Measurements from ENCODE around the gene OMP. TPM values are rescaled to one million over a fixed set of nuclear protein-coding genes. Genes with fewer than 3 reads are reported as not detected.

OMP gene
- total and polyA plus RNA-seq, 2 of the 13 experiments (the other 11 are each of a cell fraction or from before 2014, with no cell fraction given), result not detected

GRCh38 chr11:77144857-77145428, 42.3 kb downstream of the OMP start (continued):
- no peak for TF ChIP-seq SOX13 (IDR thresholded peaks at IDR 0.05)
- peak in 1 of 2 experiments; percentile 54; a peak in 1 of 4 replicates for TF ChIP-seq SOX13 (CRISPR knock-in tag; conservative IDR thresholded peaks at IDR 0.05 in 1 of 2, IDR thresholded peaks at IDR 0.05 in 1 of 2)
- peak; percentile 50; the same call in 1 of the 2 replicates for TF ChIP-seq POLR2G (IDR thresholded peaks at IDR 0.05; ENCODE audit: low read depth, low read length)
- TF ChIP-seq ZNF281 (CRISPR knock-in tag; IDR thresholded peaks at IDR 0.05; ENCODE audit: borderline replicate concordance), result peak; percentile 87
- TF ChIP-seq ZFY (CRISPR knock-in tag; IDR thresholded peaks at IDR 0.05), result peak; percentile 77; the same call in 1 of the 2 replicates
- peak; percentile 70 for TF ChIP-seq SPEN (CRISPR knock-in tag; IDR thresholded peaks at IDR 0.05; ENCODE audit: low read depth)
- TF ChIP-seq ZNF383 (CRISPR knock-in tag; IDR thresholded peaks at IDR 0.05; ENCODE audit: borderline replicate concordance), result peak; percentile 95; the same call in 1 of the 2 replicates
- TF ChIP-seq CEBPG (CRISPR knock-in tag; IDR thresholded peaks at IDR 0.05), result peak; percentile 18; the same call in 1 of the 2 replicates
- TF ChIP-seq HMGXB3 (CRISPR knock-in tag; IDR thresholded peaks at IDR 0.05; ENCODE audit: borderline replicate concordance), result peak; percentile 26; the same call in 1 of the 2 replicates
- peak; percentile 75 for TF ChIP-seq ZNF629 (CRISPR knock-in tag; conservative IDR thresholded peaks at IDR 0.05)
- TF ChIP-seq CBFB (CRISPR knock-in tag; IDR thresholded peaks at IDR 0.05), result 0 out of 2 replicates have a peak, but pooled peaks have one; percentile 44
- no peak for TF ChIP-seq ZNF652 (CRISPR knock-in tag; IDR thresholded peaks at IDR 0.05; ENCODE audit: borderline replicate concordance, low read depth)
- peak; percentile 37; the same call in 1 of the 2 replicates for TF ChIP-seq ZFP91 (CRISPR knock-in tag; IDR thresholded peaks at IDR 0.05; ENCODE audit: borderline replicate concordance)
- TF ChIP-seq ZNF784 (CRISPR knock-in tag; IDR thresholded peaks at IDR 0.05; ENCODE audit: borderline replicate concordance), result peak; percentile 100
- no peak for TF ChIP-seq ZNF513 (CRISPR knock-in tag; conservative IDR thresholded peaks at IDR 0.05)
- 0 out of 2 replicates have a peak, but pooled peaks have one; percentile 70 for TF ChIP-seq GTF3A (CRISPR knock-in tag; conservative IDR thresholded peaks at IDR 0.05)

Measured in HepG2 (cell line).